Osteoblast (primary cell): ENCODE data around the gene MAT2A. TPM values are rescaled to one million over a fixed set of nuclear protein-coding genes. Genes with fewer than 3 reads are reported as not detected.

Experiments used
- DNase-seq: peaks from one replicate; pipeline ENCODE4 v3.0.0; 2011; ENCODE audit warnings: low spot score, mixed read lengths; ENCODE audit not compliant: insufficient read length; ENCODE audit errors: missing footprints
- H2AFZ ChIP-seq: 2 replicates; pipeline ENCODE4 v1.6.0; 2011; ENCODE audit warnings: mild to moderate bottlenecking, low read length
- H3K27ac ChIP-seq: 2 replicates; pipeline ENCODE4 v1.5.1; 2011; ENCODE audit warnings: mild to moderate bottlenecking, low read depth, low read length, moderate library complexity
- H3K27me3 ChIP-seq: 2 replicates; pipeline ENCODE4 v1.6.0; 2012; ENCODE audit warnings: mild to moderate bottlenecking, control low read depth, inconsistent platforms, low read length, moderate library complexity; ENCODE audit not compliant: insufficient read depth
- H3K36me3 ChIP-seq: 2 replicates; pipeline ENCODE4 v1.5.1; 2011; ENCODE audit warnings: mild to moderate bottlenecking, low read length, control low read depth, moderate library complexity; ENCODE audit not compliant: insufficient read depth
- H3K4me1 ChIP-seq: 2 replicates; pipeline ENCODE4 v1.5.1; 2011; ENCODE audit warnings: mild to moderate bottlenecking, low read length, control low read depth, moderate library complexity; ENCODE audit not compliant: insufficient read depth
- H3K4me2 ChIP-seq: 2 replicates; pipeline ENCODE4 v1.6.0; 2011; ENCODE audit warnings: mild to moderate bottlenecking, low read length; ENCODE audit not compliant: insufficient read depth
- H3K4me3 ChIP-seq: fragments of 200-600 bp; sonication (generic); 3 replicates; pipeline ENCODE4 v1.5.1; 2012; ENCODE audit warnings: mild to moderate bottlenecking, low read length, inconsistent platforms; ENCODE audit not compliant: insufficient read depth
- H3K79me2 ChIP-seq: 2 replicates; pipeline ENCODE4 v1.6.0; 2012; ENCODE audit warnings: mild to moderate bottlenecking, low read length, control low read depth, inconsistent platforms; ENCODE audit not compliant: insufficient read depth
- H3K9me3 ChIP-seq: 2 replicates; pipeline ENCODE4 v1.5.1; 2011; ENCODE audit warnings: low read depth, low read length, control low read depth
- H4K20me1 ChIP-seq: 2 replicates; pipeline ENCODE4 v1.6.0; 2012; ENCODE audit warnings: mild to moderate bottlenecking, low read length, control low read depth; ENCODE audit not compliant: insufficient read depth
- total RNA-seq: library from RNA; depleted of rRNA; stranded (reverse); fragments of >200 nt; gene quantifications from 2 replicates; pipeline ENCODE4 v1.2.3, GENCODE V29; 2012
- TF ChIP-seq, protein P1 (sequence below): IDR thresholded peaks from 2 replicates; pipeline ENCODE4 v1.5.1; 2011; ENCODE audit warnings: mild to moderate bottlenecking, low read depth, low read length, moderate library complexity; ENCODE audit errors: extremely low read depth

The MAT2A gene
- total RNA-seq, 1 donor, result 124 TPM

DNA sequence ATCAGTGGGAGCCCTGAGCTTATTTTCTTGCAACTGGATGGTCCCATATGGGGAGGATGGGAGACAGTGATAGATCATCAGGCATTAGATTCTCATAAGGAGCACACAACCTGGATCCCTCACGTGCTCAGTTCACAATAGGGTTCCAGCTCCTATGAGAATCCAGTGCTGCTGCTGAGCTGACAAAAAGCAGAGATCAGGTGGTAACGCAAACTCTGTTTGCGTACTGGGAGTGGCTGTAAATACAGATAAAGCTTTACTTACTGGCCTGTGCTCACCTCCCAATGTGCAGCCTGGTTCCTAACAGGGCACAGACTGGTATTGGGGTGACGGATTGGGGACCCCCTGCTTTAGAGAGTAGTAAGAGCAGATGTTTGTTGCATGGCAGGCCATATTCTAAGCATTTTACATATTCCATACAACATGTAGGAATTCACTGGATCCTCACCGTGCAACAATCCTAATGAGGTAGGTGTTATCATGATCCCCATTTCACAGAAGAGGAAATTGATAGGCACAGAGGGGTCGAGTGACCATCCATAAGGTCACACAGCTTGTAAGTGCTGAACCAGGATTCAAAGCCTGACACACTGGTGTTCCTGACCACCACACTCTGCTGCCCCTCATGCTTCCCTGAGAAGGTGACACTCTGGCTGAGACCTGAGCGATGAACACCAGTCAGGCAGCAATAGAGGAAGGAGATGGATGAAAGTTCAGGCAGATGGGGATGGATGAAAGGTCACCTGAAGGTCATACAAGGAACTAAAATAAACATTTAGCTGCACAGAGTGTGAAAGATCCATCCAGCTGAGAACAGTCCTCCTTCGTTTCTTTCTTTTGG is 15.7 kb upstream of the MAT2A start:
- no peaks in the 10 kb centered on the region for H3K36me3 ChIP-seq
- no peaks in the 10 kb centered on the region for H4K20me1 ChIP-seq
- H3K4me1 ChIP-seq, result no peaks in the 10 kb centered on the region
- DNase-seq, result peak; percentile 11
- no peak overlapping the region for H3K4me2 ChIP-seq
- H2AFZ ChIP-seq, result no peak overlapping the region
- no peaks in the 10 kb centered on the region for H3K9me3 ChIP-seq
- H3K79me2 ChIP-seq, result no peaks in the 10 kb centered on the region
- H3K4me3 ChIP-seq, result no peak overlapping the region
- TF ChIP-seq, protein P1, sequence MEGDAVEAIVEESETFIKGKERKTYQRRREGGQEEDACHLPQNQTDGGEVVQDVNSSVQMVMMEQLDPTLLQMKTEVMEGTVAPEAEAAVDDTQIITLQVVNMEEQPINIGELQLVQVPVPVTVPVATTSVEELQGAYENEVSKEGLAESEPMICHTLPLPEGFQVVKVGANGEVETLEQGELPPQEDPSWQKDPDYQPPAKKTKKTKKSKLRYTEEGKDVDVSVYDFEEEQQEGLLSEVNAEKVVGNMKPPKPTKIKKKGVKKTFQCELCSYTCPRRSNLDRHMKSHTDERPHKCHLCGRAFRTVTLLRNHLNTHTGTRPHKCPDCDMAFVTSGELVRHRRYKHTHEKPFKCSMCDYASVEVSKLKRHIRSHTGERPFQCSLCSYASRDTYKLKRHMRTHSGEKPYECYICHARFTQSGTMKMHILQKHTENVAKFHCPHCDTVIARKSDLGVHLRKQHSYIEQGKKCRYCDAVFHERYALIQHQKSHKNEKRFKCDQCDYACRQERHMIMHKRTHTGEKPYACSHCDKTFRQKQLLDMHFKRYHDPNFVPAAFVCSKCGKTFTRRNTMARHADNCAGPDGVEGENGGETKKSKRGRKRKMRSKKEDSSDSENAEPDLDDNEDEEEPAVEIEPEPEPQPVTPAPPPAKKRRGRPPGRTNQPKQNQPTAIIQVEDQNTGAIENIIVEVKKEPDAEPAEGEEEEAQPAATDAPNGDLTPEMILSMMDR, result no peak
- H3K27me3 ChIP-seq, result peaks cover 4% of the 10 kb centered on the region
- no peak overlapping the region for H3K27ac ChIP-seq

DNA sequence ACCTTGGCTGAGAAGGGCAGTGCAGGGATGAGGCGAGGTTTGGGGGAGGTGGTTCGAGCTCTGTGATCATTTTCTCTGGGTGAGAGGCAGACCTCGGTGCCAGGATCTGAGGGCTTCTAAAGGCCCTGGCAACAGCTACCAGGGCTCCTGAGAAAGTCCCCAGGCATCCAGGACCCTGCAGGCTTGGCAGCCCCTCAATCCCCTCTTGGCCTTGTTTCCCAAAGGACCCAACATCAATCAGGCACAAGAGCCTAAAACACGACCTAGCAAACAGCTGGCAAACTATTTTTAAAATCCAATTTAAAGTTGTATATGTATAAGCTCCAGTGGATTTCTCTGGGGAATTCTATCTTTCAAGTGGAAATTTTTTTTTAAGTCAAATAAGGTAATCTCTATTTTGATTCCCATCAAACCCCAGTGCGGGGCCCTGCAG is 15.0 kb upstream of the MAT2A start:
- Histone ChIP-seq H3K9me3 (no peaks in the 10 kb centered on the region), H3K79me2 (no peaks in the 10 kb centered on the region), H3K36me3 (no peaks in the 10 kb centered on the region), H3K27me3 (peaks cover 5% of the 10 kb centered on the region), H3K4me1 (no peaks in the 10 kb centered on the region), H3K4me3 (no peak overlapping the region), H2AFZ (no peak overlapping the region), H3K4me2 (no peak overlapping the region), H4K20me1 (no peaks in the 10 kb centered on the region), H3K27ac (no peak overlapping the region)
- TF ChIP-seq, protein P1, result no peak
- peak; percentile 13 for DNase-seq

DNA sequence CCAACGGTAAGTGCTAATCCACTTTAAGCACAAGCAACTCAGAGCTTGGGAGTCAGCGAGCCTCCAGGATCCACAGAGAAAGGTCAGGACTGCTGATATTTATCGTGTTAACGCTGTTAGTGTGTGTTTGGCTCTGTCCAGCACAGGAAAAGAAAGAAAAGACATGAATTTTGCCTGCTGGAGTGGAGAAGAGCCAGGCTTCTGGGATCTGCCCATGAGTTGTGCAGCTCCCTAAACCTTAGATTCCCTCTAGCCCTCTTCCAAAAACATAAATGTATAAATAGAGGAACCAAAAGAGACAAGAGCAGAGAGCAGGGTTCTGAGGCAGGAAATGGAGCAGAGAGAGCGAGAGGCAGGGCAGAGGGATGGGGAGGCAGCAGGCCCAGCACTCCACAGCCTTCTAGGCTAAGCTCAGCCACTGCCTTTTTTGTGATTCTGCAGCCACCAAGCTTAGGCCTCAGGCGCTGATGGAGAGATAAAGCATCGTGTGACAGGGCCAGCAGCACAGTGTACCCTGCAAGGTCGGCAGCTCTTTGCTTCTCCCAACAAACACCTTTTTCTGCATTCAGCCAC is 14.5 kb upstream of the MAT2A start:
- Histone ChIP-seq H3K9me3 (no peaks in the 10 kb centered on the region), H3K4me1 (no peaks in the 10 kb centered on the region), H3K36me3 (no peaks in the 10 kb centered on the region), H3K27ac (no peak overlapping the region), H2AFZ (no peak overlapping the region), H4K20me1 (no peaks in the 10 kb centered on the region), H3K4me3 (no peak overlapping the region), H3K27me3 (peaks cover 5% of the 10 kb centered on the region), H3K4me2 (no peak overlapping the region), H3K79me2 (no peaks in the 10 kb centered on the region)
- TF ChIP-seq, protein P1, result no peak
- DNase-seq, result peak; percentile 14

DNA sequence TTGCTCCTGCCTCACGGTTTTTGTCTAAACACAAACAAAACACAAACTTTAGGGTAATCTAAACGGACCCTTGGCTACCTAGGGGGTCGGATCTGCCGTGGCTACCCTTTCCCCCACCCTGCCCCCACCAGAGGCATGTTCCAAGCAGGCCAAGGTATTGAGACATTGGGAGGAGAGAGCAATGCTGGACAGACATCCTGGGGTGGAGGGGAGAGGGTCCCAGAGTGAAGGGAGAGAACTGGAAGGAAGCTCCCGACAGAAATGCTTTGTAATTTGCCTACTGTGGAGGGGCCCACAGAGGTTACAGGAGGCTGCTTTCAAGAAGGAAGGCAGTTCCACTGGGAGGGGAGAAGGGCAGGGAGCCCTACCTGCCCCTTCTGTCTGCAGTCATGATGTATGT is 13.9 kb upstream of the MAT2A start:
- Histone ChIP-seq H3K36me3 (no peaks in the 10 kb centered on the region), H2AFZ (no peak overlapping the region), H3K27me3 (peaks cover 5% of the 10 kb centered on the region), H3K4me2 (no peak overlapping the region), H3K27ac (no peak overlapping the region), H3K9me3 (no peaks in the 10 kb centered on the region), H3K79me2 (no peaks in the 10 kb centered on the region), H3K4me1 (no peaks in the 10 kb centered on the region), H4K20me1 (no peaks in the 10 kb centered on the region), H3K4me3 (no peak overlapping the region)
- no peak for DNase-seq
- TF ChIP-seq, protein P1, result no peak
